Naive thymus-derived CD4-positive, alpha-beta T cell (primary cell): ENCODE measurements around the gene LAPTM5. TPM values are rescaled to one million over a fixed set of nuclear protein-coding genes. Genes with fewer than 3 reads are reported as not detected.

Experiments
- ATAC-seq: fragments of 150-1000 bp; cut with Tn5 transposase; 2 replicates; pipeline ENCODE4 v1.10.0; 2021; ENCODE audit warnings: mild to moderate bottlenecking, moderate library complexity
- CTCF ChIA-PET: fragments of 350-600 bp; sonication (Branson Sonifier 250); formaldehyde crosslinking; loops from one replicate; lab custom pipeline; 2021; ENCODE audit warnings: antibody characterized with exemption; lab: Charles Lee
- POLR2A ChIA-PET: fragments of 350-600 bp; sonication (Branson Sonifier 250); formaldehyde crosslinking; loops from one replicate; lab custom pipeline; 2021; ENCODE audit warnings: antibody characterized with exemption, inconsistent platforms; lab: Charles Lee
- DNase-seq, 9 donors: peaks; one replicate each; pipeline versions ENCODE4 v3.0.0 to v3.0.0-alpha.2; 2020 to 2022; ENCODE audit warnings: mixed read lengths in 1 of 9
- H3K27ac ChIP-seq: one replicate; pipeline ENCODE4 v1.7.0; 2013; ENCODE audit warnings: mild to moderate bottlenecking, low read depth, low read length, moderate library complexity
- H3K27me3 ChIP-seq, 2 donors: one replicate each; pipeline ENCODE4 v1.7.0; 2013; ENCODE audit warnings: low read length in 2 of 2, mild to moderate bottlenecking in 2 of 2, moderate library complexity in 2 of 2; ENCODE audit not compliant: control insufficient read depth in 2 of 2, insufficient read depth in 2 of 2
- H3K36me3 ChIP-seq, 3 experiments: 1 replicate in 2 of 3; 2 replicates in 1 of 3; pipeline ENCODE4 v1.7.0; 2013; ENCODE audit warnings: low read length in 3 of 3, mild to moderate bottlenecking in 3 of 3, moderate library complexity in 1 of 3; ENCODE audit not compliant: insufficient read depth in 3 of 3, control insufficient read depth in 2 of 3
- H3K4me1 ChIP-seq, 2 donors: one replicate each; pipeline ENCODE4 v1.7.0; 2013; ENCODE audit warnings: low read length in 2 of 2, mild to moderate bottlenecking in 2 of 2, moderate library complexity in 1 of 2; ENCODE audit not compliant: control insufficient read depth in 2 of 2, insufficient read depth in 2 of 2
- H3K4me3 ChIP-seq: 2 replicates; pipeline ENCODE4 v1.7.0; 2013; ENCODE audit warnings: mild to moderate bottlenecking, low read length
- H3K9me3 ChIP-seq, 3 experiments: 1 replicate in 2 of 3; 2 replicates in 1 of 3; pipeline ENCODE4 v1.7.0; 2013; ENCODE audit warnings: low read length in 3 of 3; ENCODE audit not compliant: control insufficient read depth in 2 of 3
- H3K27ac Mint-ChIP-seq, 9 donors: one replicate each; pipeline ENCODE4 v1.8.0; 2020 to 2022; ENCODE audit warnings: mixed read lengths in 9 of 9, mild to moderate bottlenecking in 8 of 9, moderate library complexity in 5 of 9, inconsistent platforms in 2 of 9
- H3K27me3 Mint-ChIP-seq, 5 donors: one replicate each; pipeline ENCODE4 v1.8.0; 2021 to 2022; ENCODE audit warnings: mixed read lengths in 5 of 5, mild to moderate bottlenecking in 1 of 5
- H3K36me3 Mint-ChIP-seq, 5 donors: one replicate each; pipeline ENCODE4 v1.8.0; 2020 to 2022; ENCODE audit warnings: mixed read lengths in 5 of 5, mild to moderate bottlenecking in 3 of 5, inconsistent platforms in 1 of 5
- H3K4me1 Mint-ChIP-seq, 7 donors: one replicate each; pipeline ENCODE4 v1.8.0; 2020 to 2022; ENCODE audit warnings: mixed read lengths in 7 of 7, mild to moderate bottlenecking in 3 of 7, inconsistent platforms in 1 of 7
- H3K4me3 Mint-ChIP-seq, 10 donors: one replicate each; pipeline ENCODE4 v1.8.0; 2020 to 2022; ENCODE audit warnings: mild to moderate bottlenecking in 10 of 10, mixed read lengths in 10 of 10, moderate library complexity in 6 of 10, inconsistent platforms in 2 of 10
- H3K9me3 Mint-ChIP-seq, 11 donors: one replicate each; pipeline ENCODE4 v1.8.0; 2020 to 2022; ENCODE audit warnings: mixed read lengths in 11 of 11, mild to moderate bottlenecking in 4 of 11, inconsistent platforms in 1 of 11, moderate library complexity in 1 of 11
- intact Hi-C, 2 donors: fragments of 100-400 bp; cut with micrococcal nuclease; formaldehyde crosslinking; loops; one replicate each; pipeline ENCODE4 v1.15.1; 2023
- polyA plus RNA-seq, 2 donors: library from polyadenylated mRNA; unstranded; fragments of 300-500 nt; fragmentation: Illumina TruSeq; gene quantifications; one replicate each; pipeline ENCODE4 v1.2.3, GENCODE V29; 2021
- total RNA-seq, 6 experiments: library from RNA in 5 of 6; stranded (reverse) in 5 of 6; gene quantifications; 1 replicate in 5 of 6; 2 replicates in 1 of 6; pipeline ENCODE4 v1.2.3 and lab custom pipeline; 2021 to 2026

Gene LAPTM5
- total and polyA plus RNA-seq, 7 experiments from 2014 or later, result 464 to 783 (median 575) TPM

- no peak overlapping the region for H3K4me3 Mint-ChIP-seq
- H3K27me3 Mint-ChIP-seq, result no peaks in the 10 kb centered on the region
- peaks cover 36 to 76% (median 49%) of the 10 kb centered on the region in 5 donors for H3K36me3 Mint-ChIP-seq
- peaks cover 0 to 3% (median 0%) of the 10 kb centered on the region in 11 donors for H3K9me3 Mint-ChIP-seq
- H3K4me3 ChIP-seq, result no peak overlapping the region
- H3K4me1 Mint-ChIP-seq, result peaks cover 45 to 58% (median 49%) of the 10 kb centered on the region in 7 donors
- no peaks in the 10 kb centered on the region for H3K27me3 ChIP-seq
- ChIA-PET POLR2A (interaction anchor here (0.7 to 42.4 kb wide), 2 partner anchors 15 to 18 kb away, joined by 3 to 1281 read pairs; partner anchors contain the start of gene LAPTM5), CTCF (interaction anchor here (3.1 kb wide), 1 partner anchor 18 kb away, joined by 11 read pairs; no protein-coding TSS in a partner anchor)
- ATAC-seq (no peak), DNase-seq (no peak)
- peaks cover 69 to 97% (median 71%) of the 10 kb centered on the region in 3 experiments for H3K36me3 ChIP-seq
- H3K27ac Mint-ChIP-seq, result peak overlapping the region; percentile 18 to 99 (median 87)
- intact Hi-C loops, result no loop called here
- no peaks in the 10 kb centered on the region for H3K9me3 ChIP-seq
- peaks cover 26 to 32% of the 10 kb centered on the region in 2 donors for H3K4me1 ChIP-seq
- peak overlapping the region; percentile 57 for H3K27ac ChIP-seq
These were observed 20.1 kb downstream of the LAPTM5 start for GRCh38 chr1:30737357-30738039.

GRCh38 chr1:30735668-30736498 is 21.7 kb downstream of the LAPTM5 start:
- Histone ChIP-seq H3K4me1 (peaks cover 20% of the 10 kb centered on the region in 2 donors), H3K4me3 (no peak overlapping the region), H3K27ac (peak overlapping the region; percentile 20), H3K27me3 (no peaks in the 10 kb centered on the region), H3K9me3 (no peaks in the 10 kb centered on the region), H3K36me3 (peaks cover 55 to 83% (median 59%) of the 10 kb centered on the region in 3 experiments)
- peaks cover 0 to 3% (median 0%) of the 10 kb centered on the region in 11 donors for H3K9me3 Mint-ChIP-seq
- H3K4me3 Mint-ChIP-seq, result peak overlapping the region in 2 of 10 donors; percentile 13 to 30
- H3K27ac Mint-ChIP-seq, result peak overlapping the region in 8 of 9 donors; percentile 18 to 98 (median 87)
- peaks cover 28 to 65% (median 39%) of the 10 kb centered on the region in 5 donors for H3K36me3 Mint-ChIP-seq
- intact Hi-C loops, result no loop called here
- peaks cover 41 to 58% (median 45%) of the 10 kb centered on the region in 7 donors for H3K4me1 Mint-ChIP-seq
- H3K27me3 Mint-ChIP-seq, result no peaks in the 10 kb centered on the region
- DNase-seq, result no peak
- CTCF ChIA-PET, result interaction anchor here (0.8 to 1.7 kb wide), 5 partner anchors 10 to 47 kb away, joined by 3 to 4 read pairs (median 3); no protein-coding TSS in a partner anchor
- POLR2A ChIA-PET, result interaction anchor here (0.5 to 42.4 kb wide), 2 partner anchors 19 to 346 kb away, joined by 3 to 1281 read pairs; partner anchors contain the start of gene LAPTM5
- ATAC-seq, result no peak

- Mint-ChIP-seq H3K9me3 (peaks cover 0 to 3% (median 0%) of the 10 kb centered on the region in 11 donors), H3K4me1 (peaks cover 33 to 52% (median 41%) of the 10 kb centered on the region in 7 donors), H3K27me3 (no peaks in the 10 kb centered on the region), H3K36me3 (peaks cover 24 to 59% (median 37%) of the 10 kb centered on the region in 5 donors), H3K4me3 (no peak overlapping the region), H3K27ac (peak overlapping the region; percentile 10 to 98 (median 56))
- Histone ChIP-seq H3K27ac (no peak overlapping the region), H3K36me3 (peaks cover 51 to 83% (median 59%) of the 10 kb centered on the region in 3 experiments), H3K4me3 (no peak overlapping the region), H3K4me1 (peaks cover 14 to 15% of the 10 kb centered on the region in 2 donors), H3K9me3 (no peaks in the 10 kb centered on the region), H3K27me3 (no peaks in the 10 kb centered on the region)
- intact Hi-C loops, result no loop called here
- DNase-seq (no peak), ATAC-seq (no peak)
- ChIA-PET POLR2A (interaction anchor here (0.5 to 42.4 kb wide), 2 partner anchors 20 to 347 kb away, joined by 3 to 1281 read pairs; partner anchors contain the start of gene LAPTM5), CTCF (interaction anchor here (0.8 to 1.7 kb wide), 5 partner anchors 10 to 48 kb away, joined by 3 to 4 read pairs (median 3); no protein-coding TSS in a partner anchor)
These were observed 22.4 kb downstream of the LAPTM5 start for GRCh38 chr1:30735124-30735523.

- ATAC-seq, result no peak
- peaks cover 24 to 58% (median 37%) of the 10 kb centered on the region in 5 donors for H3K36me3 Mint-ChIP-seq
- Histone ChIP-seq H3K4me3 (no peak overlapping the region), H3K27me3 (no peaks in the 10 kb centered on the region), H3K9me3 (no peaks in the 10 kb centered on the region), H3K36me3 (peaks cover 50 to 78% (median 54%) of the 10 kb centered on the region in 3 experiments), H3K27ac (peak overlapping the region; percentile 24), H3K4me1 (peaks cover 11 to 15% of the 10 kb centered on the region in 2 donors)
- peaks cover 0 to 3% (median 0%) of the 10 kb centered on the region in 11 donors for H3K9me3 Mint-ChIP-seq
- H3K27ac Mint-ChIP-seq, result peak overlapping the region; percentile 4 to 91 (median 37)
- H3K4me3 Mint-ChIP-seq, result no peak overlapping the region
- POLR2A ChIA-PET, result interaction anchor here (0.6 to 42.4 kb wide), 2 partner anchors 21 to 45 kb away, joined by 4 to 1281 read pairs; partner anchors contain the start of gene LAPTM5
- peaks cover 31 to 46% (median 36%) of the 10 kb centered on the region in 7 donors for H3K4me1 Mint-ChIP-seq
- CTCF ChIA-PET, result interaction anchor here (1.5 to 1.6 kb wide), 2 partner anchors 16 to 24 kb away, joined by 3 read pairs; no protein-coding TSS in a partner anchor
- DNase-seq, result no peak
- intact Hi-C loops, result no loop called here
- H3K27me3 Mint-ChIP-seq, result no peaks in the 10 kb centered on the region
These were observed 23.0 kb downstream of the LAPTM5 start for GRCh38 chr1:30734580-30734979.

GRCh38 chr1:30734106-30734505 is 23.5 kb downstream of the LAPTM5 start:
- peaks cover 30 to 42% (median 32%) of the 10 kb centered on the region in 7 donors for H3K4me1 Mint-ChIP-seq
- Histone ChIP-seq H3K9me3 (no peaks in the 10 kb centered on the region), H3K4me1 (peaks cover 10 to 15% of the 10 kb centered on the region in 2 donors), H3K27ac (peak overlapping the region; percentile 24), H3K36me3 (peaks cover 46 to 73% (median 49%) of the 10 kb centered on the region in 3 experiments), H3K27me3 (no peaks in the 10 kb centered on the region), H3K4me3 (no peak overlapping the region)
- intact Hi-C loops, result no loop called here
- ChIA-PET POLR2A (interaction anchor here (0.6 to 42.4 kb wide), 2 partner anchors 21 to 46 kb away, joined by 4 to 1281 read pairs; partner anchors contain the start of gene LAPTM5), CTCF (interaction anchor here (1.5 to 1.6 kb wide), 2 partner anchors 16 to 24 kb away, joined by 3 read pairs; no protein-coding TSS in a partner anchor)
- H3K4me3 Mint-ChIP-seq, result no peak overlapping the region
- peak overlapping the region in 4 of 9 donors; percentile 4 to 81 (median 34) for H3K27ac Mint-ChIP-seq
- DNase-seq (no peak), ATAC-seq (no peak)
- no peaks in the 10 kb centered on the region for H3K27me3 Mint-ChIP-seq
- H3K9me3 Mint-ChIP-seq, result peaks cover 0 to 3% (median 0%) of the 10 kb centered on the region in 11 donors
- peaks cover 24 to 54% (median 33%) of the 10 kb centered on the region in 5 donors for H3K36me3 Mint-ChIP-seq
